GM12878 (cell line): ENCODE measurements around the gene NDEL1. TPM values are rescaled to one million over a fixed set of nuclear protein-coding genes. Genes with fewer than 3 reads are reported as not detected.

Source experiments
- ATAC-seq: fragments of 200-7000 bp; cut with Tn5 transposase; 3 replicates; pipeline ENCODE4 v1.9.1; 2020; ENCODE audit warnings: mild to moderate bottlenecking, moderate library complexity
- BruUV-seq: library from RNA; stranded (reverse); fragments of 400-500 nt; replicated peaks from 2 replicates; lab custom pipeline; 2021; lab: Mats Ljungman, UMichigan
- CTCF ChIA-PET: fragments of 300-600 bp; sonication (Branson Sonifier 250); formaldehyde crosslinking; extraction: SDS; loops from one replicate; lab custom pipeline; 2021; ENCODE audit warnings: inconsistent platforms; lab: Yijun Ruan, JAX
- POLR2A ChIA-PET: fragments of 350-600 bp; formaldehyde crosslinking; extraction: SDS; loops from one replicate; lab custom pipeline; 2021; ENCODE audit warnings: inconsistent platforms; lab: Charles Lee
- RAD21 ChIA-PET: fragments of 300-600 bp; sonication (Branson Sonifier 250); formaldehyde crosslinking; loops from one replicate; lab custom pipeline; 2023; ENCODE audit warnings: antibody characterized with exemption; ENCODE audit not compliant: unreplicated experiment; lab: Charles Lee
- SMC1A ChIA-PET: fragments of 300-600 bp; sonication (Branson Sonifier 250); formaldehyde crosslinking; loops from one replicate; lab custom pipeline; 2023; ENCODE audit not compliant: unreplicated experiment, uncharacterized antibody; lab: Charles Lee
- DNase-seq: peaks from one replicate; pipeline ENCODE4 v3.0.0-alpha.2; 2011; ENCODE audit warnings: low read depth, low spot score
- FAIRE-seq: peaks from 3 replicates; lab custom pipeline; 2011; peaks lifted over from hg19 to GRCh38; lab: Jason Lieb, UNC
- H2AFZ ChIP-seq: 2 replicates; pipeline ENCODE4 v1.6.0; 2011; ENCODE audit warnings: low read depth, low read length, control low read depth; ENCODE audit not compliant: control insufficient read depth
- H3K27ac ChIP-seq: 2 replicates; pipeline ENCODE4 v1.5.1; 2011; ENCODE audit warnings: control low read depth; ENCODE audit not compliant: control insufficient read depth, insufficient read depth
- H3K27me3 ChIP-seq, 2 experiments: replicated peaks in 1 of 2; 2 replicates each; pipeline versions ENCODE4 v1.6.0 to v1.6.1; 2011; ENCODE audit warnings: low read length in 1 of 2; ENCODE audit not compliant: control insufficient read depth in 2 of 2, insufficient read depth in 2 of 2
- H3K36me3 ChIP-seq, 2 experiments: 2 replicates each; pipeline ENCODE4 v1.5.1; 2011; ENCODE audit warnings: low read length in 1 of 2; ENCODE audit not compliant: control insufficient read depth in 2 of 2, insufficient read depth in 2 of 2
- H3K4me1 ChIP-seq: 2 replicates; pipeline ENCODE4 v1.6.1; 2011; ENCODE audit warnings: mild to moderate bottlenecking, low read length, moderate library complexity, mixed read lengths; ENCODE audit not compliant: control insufficient read depth, insufficient read depth
- H3K4me2 ChIP-seq: 2 replicates; pipeline ENCODE4 v1.6.0; 2011; ENCODE audit warnings: control low read depth; ENCODE audit not compliant: control insufficient read depth, insufficient read depth
- H3K4me3 ChIP-seq: fragments of 200-600 bp; sonication (generic); 2 replicates; pipeline ENCODE4 v1.5.1; 2016
- H3K79me2 ChIP-seq: 2 replicates; pipeline ENCODE4 v1.6.0; 2011; ENCODE audit warnings: low read length; ENCODE audit not compliant: control insufficient read depth, insufficient read depth
- H3K9ac ChIP-seq: 2 replicates; pipeline ENCODE4 v1.8.0; 2011; ENCODE audit warnings: low read length, control low read depth, mixed read lengths; ENCODE audit not compliant: control insufficient read depth, insufficient read depth
- H3K9me3 ChIP-seq: replicated peaks from 3 replicates; pipeline ENCODE4 v1.5.1; 2011; ENCODE audit warnings: mild to moderate bottlenecking, low read length; ENCODE audit not compliant: control insufficient read depth, insufficient read depth
- H4K20me1 ChIP-seq: 2 replicates; pipeline ENCODE4 v1.6.0; 2011; ENCODE audit not compliant: control insufficient read depth, insufficient read depth
- DPF2 ChIP-seq: fragments of 450-650 bp; IDR thresholded peaks from 2 replicates; pipeline ENCODE4 v1.6.1; 2017; ENCODE audit warnings: mild to moderate bottlenecking
- E2F4 ChIP-seq: IDR thresholded peaks from 2 replicates; pipeline ENCODE4 v1.6.1; 2012; ENCODE audit warnings: low read depth, low read length, improper control_type of control experiment
- ESRRA ChIP-seq: IDR thresholded peaks from 2 replicates; pipeline ENCODE4 v1.6.1; 2012; ENCODE audit warnings: mild to moderate bottlenecking, low read length, improper control_type of control experiment
- EZH2 ChIP-seq: IDR thresholded peaks from 2 replicates; pipeline ENCODE4 v1.6.1; 2012; ENCODE audit warnings: low read depth, mild to moderate bottlenecking, control low read depth, inconsistent platforms, low read length, borderline replicate concordance; ENCODE audit not compliant: control insufficient read depth
- MAX ChIP-seq: IDR thresholded peaks from 2 replicates; pipeline ENCODE4 v1.6.1; 2012; ENCODE audit warnings: low read depth, low read length, improper control_type of control experiment
- NFXL1 ChIP-seq: fragments of 450-650 bp; IDR thresholded peaks from 2 replicates; pipeline ENCODE4 v1.6.1; 2017; ENCODE audit warnings: antibody characterized with exemption, mild to moderate bottlenecking, borderline replicate concordance
- REST ChIP-seq: IDR thresholded peaks from 2 replicates; pipeline ENCODE4 v1.6.1; 2012; ENCODE audit warnings: mild to moderate bottlenecking, low read depth, low read length
- SIN3A ChIP-seq: IDR thresholded peaks from 2 replicates; pipeline ENCODE4 v1.6.1; 2012; ENCODE audit warnings: low read depth, low read length, improper control_type of control experiment
- SIX5 ChIP-seq: IDR thresholded peaks from 2 replicates; pipeline ENCODE4 v1.6.1; 2011; ENCODE audit warnings: mild to moderate bottlenecking, low read depth, low read length, moderate library complexity; ENCODE audit not compliant: severe bottlenecking
- SUZ12 ChIP-seq: fragments of 200-600 bp; sonication (generic); IDR thresholded peaks from one replicate; pipeline ENCODE4 v1.6.1; 2018; ENCODE audit warnings: antibody characterized with exemption, mild to moderate bottlenecking; ENCODE audit not compliant: unreplicated experiment
- WGBS: methylation state at CpG from one replicate; pipeline ENCODE4 v1.1.6; 2016; ENCODE audit warnings: low lambda C conversion rate; ENCODE audit not compliant: insufficient replicate concordance, insufficient coverage; ENCODE audit errors: missing lambda C conversion rate; 5-methylcytosine and 5-hydroxymethylcytosine counted together
- in situ Hi-C: fragments of 300-500 bp; cut with MboI; formaldehyde crosslinking; loops from 9 replicates; pipeline ENCODE4 v1.14.3; 2018; ENCODE audit warnings: mixed read lengths
- intact Hi-C: fragments of 100-400 bp; cut with micrococcal nuclease; formaldehyde crosslinking; loops from one replicate; pipeline ENCODE4 v1.14.2; 2022; ENCODE audit not compliant: unreplicated experiment
- polyA plus RNA-seq, 11 experiments: library from polyadenylated mRNA; depleted of rRNA in 4 of 11; unstranded in 6 of 11; stranded (reverse) in 5 of 11; fragments of >200 nt; fragmentation: Nextera tagmentation in 4 of 11; fragmentation: Illumina TruSeq in 1 of 11; extraction: Ambion mirVana in 4 of 11; extraction: Trizol in 1 of 11; gene quantifications; 1 replicate in 1 of 11; 2 replicates in 10 of 11; pipeline versions ENCODE4 v1.2.1 to v1.2.3, GENCODE V29; 2011 to 2016; ENCODE audit warnings: inconsistent platforms in 2 of 11, missing spikeins in 2 of 11, low read depth in 1 of 11
- total RNA-seq, 4 experiments: library from RNA; depleted of rRNA in 3 of 4; stranded (reverse); fragments of >200 nt in 3 of 4; fragmentation: Illumina TruSeq in 1 of 4; extraction: Trizol in 1 of 4; gene quantifications; 2 replicates each; pipeline versions ENCODE4 v1.2.1 to v1.2.3, GENCODE V29; 2013 to 2021

NDEL1 gene
- total and polyA plus RNA-seq, 10 of the 15 experiments (the other 5 are each of a cell fraction or from before 2014, with no cell fraction given): 0.72 to 41.5 (median 29.9) TPM

- ATAC-seq (no peak), DNase-seq (no peak), FAIRE-seq (no peak)
- TF ChIP-seq NFXL1 (no peak), DPF2 (no peak), REST (no peak), SIX5 (no peak), MAX (no peak), EZH2 (no peak), SIN3A (no peak), E2F4 (no peak), ESRRA (no peak), SUZ12 (no peak)
- ChIA-PET POLR2A (no interaction called here), SMC1A (no interaction called here), CTCF (no interaction called here), RAD21 (no interaction called here)
- no TSS peak for BruUV-seq
- no peak overlapping the region for H3K9ac ChIP-seq
- H3K27ac ChIP-seq: no peak overlapping the region
- H4K20me1 ChIP-seq: no peaks in the 10 kb centered on the region
- no peaks in the 10 kb centered on the region for H3K4me1 ChIP-seq
- no peaks in the 10 kb centered on the region for H3K36me3 ChIP-seq
- no peak overlapping the region for H3K4me2 ChIP-seq
- in situ Hi-C loops (no loop called here), intact Hi-C loops (no loop called here)
- 51% methylated on average over 8 of the region's 8 CpGs for WGBS
- no peaks in the 10 kb centered on the region; a peak in 2 of 4 replicates for H3K27me3 ChIP-seq
- H3K79me2 ChIP-seq: no peaks in the 10 kb centered on the region
- H3K4me3 ChIP-seq: no peak overlapping the region
- no peak overlapping the region for H2AFZ ChIP-seq
- no peaks in the 10 kb centered on the region for H3K9me3 ChIP-seq
Measured at GRCh38 chr17:8500609-8501008, 64.9 kb downstream of the NDEL1 start.
